ENCODE measurements around the gene PDCL2.
"Not testable (repeated sequence)": the region's sequence is repeated elsewhere in the genome, so short reads cannot be mapped to it uniquely, and the experiment has no call there.

The PDCL2 gene

DNA sequence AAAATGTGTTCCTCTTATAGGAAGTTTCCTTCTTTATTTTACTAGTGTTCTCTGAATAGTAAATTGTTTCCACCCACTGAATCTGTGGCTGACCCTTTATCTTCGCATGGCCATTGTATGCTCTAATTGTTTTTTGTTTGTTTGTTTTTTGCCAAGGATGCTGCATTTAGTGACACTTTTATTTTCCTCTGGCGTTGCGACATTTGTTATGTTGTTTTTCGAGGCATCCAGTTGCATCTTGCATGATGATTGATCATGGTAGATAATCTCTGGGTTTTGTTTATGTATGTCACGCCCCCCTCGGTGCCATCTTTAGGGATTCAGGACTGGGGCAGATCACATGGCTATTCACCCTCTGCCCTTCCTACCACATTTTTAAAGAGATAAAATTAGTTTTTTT, 41.9 kb upstream of the PDCL2 start:
- no peak for DNase-seq (ENCODE audit: extremely low read depth, low read depth)
- TF ChIP-seq, protein P1, sequence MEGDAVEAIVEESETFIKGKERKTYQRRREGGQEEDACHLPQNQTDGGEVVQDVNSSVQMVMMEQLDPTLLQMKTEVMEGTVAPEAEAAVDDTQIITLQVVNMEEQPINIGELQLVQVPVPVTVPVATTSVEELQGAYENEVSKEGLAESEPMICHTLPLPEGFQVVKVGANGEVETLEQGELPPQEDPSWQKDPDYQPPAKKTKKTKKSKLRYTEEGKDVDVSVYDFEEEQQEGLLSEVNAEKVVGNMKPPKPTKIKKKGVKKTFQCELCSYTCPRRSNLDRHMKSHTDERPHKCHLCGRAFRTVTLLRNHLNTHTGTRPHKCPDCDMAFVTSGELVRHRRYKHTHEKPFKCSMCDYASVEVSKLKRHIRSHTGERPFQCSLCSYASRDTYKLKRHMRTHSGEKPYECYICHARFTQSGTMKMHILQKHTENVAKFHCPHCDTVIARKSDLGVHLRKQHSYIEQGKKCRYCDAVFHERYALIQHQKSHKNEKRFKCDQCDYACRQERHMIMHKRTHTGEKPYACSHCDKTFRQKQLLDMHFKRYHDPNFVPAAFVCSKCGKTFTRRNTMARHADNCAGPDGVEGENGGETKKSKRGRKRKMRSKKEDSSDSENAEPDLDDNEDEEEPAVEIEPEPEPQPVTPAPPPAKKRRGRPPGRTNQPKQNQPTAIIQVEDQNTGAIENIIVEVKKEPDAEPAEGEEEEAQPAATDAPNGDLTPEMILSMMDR (IDR thresholded peaks at IDR 0.05; ENCODE audit: low read depth, low read length, missing control alignments): no peak
- no peak overlapping the region for H3K4me3 ChIP-seq (replicated peaks; ENCODE audit: low read depth, low read length)

DNA sequence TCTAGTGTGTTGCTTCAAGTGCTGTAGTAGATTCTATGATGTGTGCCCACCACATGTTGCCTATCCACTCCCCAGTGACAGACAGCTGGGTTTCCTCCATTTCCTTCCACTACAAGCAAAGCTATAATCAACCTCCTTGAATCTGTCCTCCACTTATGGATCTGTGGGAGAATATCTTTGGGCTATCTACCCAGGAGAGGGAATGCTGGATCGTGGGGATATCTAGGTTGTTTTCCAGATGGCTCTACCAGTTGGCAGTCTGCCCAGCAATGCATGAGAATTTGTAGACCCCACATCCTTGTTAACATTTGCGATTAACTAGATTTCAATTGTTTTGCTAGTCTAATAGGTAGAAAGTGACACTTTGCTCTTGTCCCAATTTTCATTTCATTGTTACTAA, 33.8 kb upstream of the PDCL2 start:
- no peak overlapping the region for H3K4me3 ChIP-seq (replicated peaks; ENCODE audit: low read depth, low read length)
- TF ChIP-seq, protein P1 (IDR thresholded peaks at IDR 0.05; ENCODE audit: low read depth, low read length, missing control alignments): no peak
- DNase-seq (ENCODE audit: extremely low read depth, low read depth): no peak

DNA sequence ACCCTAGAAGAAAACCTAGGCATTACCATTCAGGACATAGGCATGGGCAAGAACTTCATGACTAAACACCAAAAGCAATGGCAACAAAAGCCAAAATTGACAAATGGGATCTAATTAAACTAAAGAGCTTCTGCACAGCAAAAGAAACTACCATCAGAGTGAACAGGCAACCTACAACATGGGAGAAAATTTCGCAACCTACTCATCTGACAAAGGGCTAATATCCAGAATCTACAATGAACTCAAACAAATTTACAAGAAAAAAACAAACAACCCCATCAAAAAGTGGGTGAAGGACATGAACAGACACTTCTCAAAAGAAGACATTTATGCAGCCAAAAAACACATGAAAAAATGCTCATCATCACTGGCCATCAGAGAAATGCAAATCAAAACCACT, 32.0 kb upstream of the PDCL2 start:
- not testable (repeated sequence) for DNase-seq (ENCODE audit: extremely low read depth, low read depth)

DNA sequence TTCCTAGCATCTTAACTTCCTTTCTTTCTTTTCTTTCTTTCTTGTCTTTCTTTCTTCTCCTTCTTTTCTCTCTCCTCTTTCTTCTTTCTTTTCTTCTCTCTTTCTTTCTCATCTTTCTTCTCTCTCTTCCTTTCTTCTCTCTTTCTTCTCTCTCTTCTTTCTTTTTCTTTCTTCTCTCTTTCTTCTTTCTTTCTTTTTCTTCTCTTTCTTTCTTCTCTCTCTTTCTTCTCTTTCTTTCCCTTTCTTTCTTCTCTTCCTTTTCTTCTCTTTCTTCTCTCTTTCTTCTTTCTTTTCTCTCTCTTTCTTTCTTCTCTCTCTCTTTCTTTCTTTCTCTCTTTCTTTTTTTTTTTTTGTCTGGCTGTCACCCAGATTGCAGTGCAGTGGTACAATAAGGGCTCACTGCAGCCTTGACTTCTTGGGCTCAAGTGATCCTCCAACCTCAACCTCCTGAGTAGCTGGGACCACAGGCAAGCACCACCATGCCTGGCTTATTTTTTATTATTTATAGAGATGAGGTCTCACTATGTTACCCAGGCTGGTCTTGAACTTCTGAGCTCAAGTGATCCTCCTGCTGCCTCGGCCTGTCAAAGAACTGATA, 26.6 kb upstream of the PDCL2 start:
- no peak for DNase-seq (ENCODE audit: extremely low read depth, low read depth)
- TF ChIP-seq, protein P1 (IDR thresholded peaks at IDR 0.05; ENCODE audit: low read depth, low read length, missing control alignments): no peak
- H3K4me3 ChIP-seq (replicated peaks; ENCODE audit: low read depth, low read length): no peak overlapping the region

More for the DNA sequence above, 32.0 kb upstream of the PDCL2 start:
- not testable (repeated sequence) for H3K4me3 ChIP-seq (replicated peaks; ENCODE audit: low read depth, low read length)

DNA sequence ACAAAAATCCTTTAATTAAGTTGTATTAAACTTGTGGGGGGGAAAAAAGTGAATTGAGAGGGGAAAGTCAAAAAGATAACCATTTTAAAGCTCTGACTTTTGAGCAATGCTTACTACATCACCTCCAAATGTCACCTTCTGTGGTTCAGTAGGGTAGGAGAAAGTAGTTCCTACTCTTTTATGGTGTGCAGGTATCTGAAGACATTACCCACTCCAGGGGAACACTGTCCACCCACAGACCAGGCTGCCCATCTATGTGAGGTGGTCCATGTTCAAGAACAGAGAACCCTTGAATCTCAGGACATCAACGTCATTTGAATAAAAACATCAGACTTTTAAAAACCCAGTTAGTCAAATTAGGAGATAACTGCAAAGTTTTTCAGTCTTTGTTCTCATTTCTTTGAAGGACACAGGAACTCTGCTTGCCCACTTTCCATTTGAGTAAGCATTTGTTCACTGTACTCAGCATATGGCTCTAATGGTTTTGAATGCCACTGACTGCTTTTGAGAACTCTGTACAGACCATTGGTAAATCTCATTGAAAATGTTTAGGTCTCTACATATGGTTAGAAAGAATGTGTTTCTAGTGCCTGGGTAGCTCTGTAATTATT, 25.6 kb upstream of the PDCL2 start:
- H3K4me3 ChIP-seq (replicated peaks; ENCODE audit: low read depth, low read length): no peak overlapping the region
- no peak for DNase-seq (ENCODE audit: extremely low read depth, low read depth)
- TF ChIP-seq, protein P1 (IDR thresholded peaks at IDR 0.05; ENCODE audit: low read depth, low read length, missing control alignments): no peak

DNA sequence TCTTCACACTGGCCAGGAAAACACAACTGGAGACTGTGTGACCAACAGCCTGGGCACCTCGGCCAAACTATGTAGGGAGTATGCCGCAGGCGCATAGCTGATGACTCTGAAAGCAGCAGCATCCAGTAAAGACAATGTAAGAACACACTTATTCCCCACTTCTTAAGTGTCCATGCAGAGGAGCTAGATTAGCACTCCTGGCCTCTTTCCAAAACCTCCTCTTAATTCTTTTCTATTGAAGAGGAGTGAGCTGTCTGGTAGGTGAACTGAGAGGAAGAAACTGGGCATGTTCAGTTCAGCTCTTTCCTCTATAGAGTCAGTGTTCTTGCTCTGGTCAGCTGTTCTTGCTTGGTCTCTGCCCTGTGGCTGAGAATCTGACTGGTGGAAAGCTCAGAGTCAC, 23.0 kb upstream of the PDCL2 start:
- TF ChIP-seq, protein P1 (IDR thresholded peaks at IDR 0.05; ENCODE audit: low read depth, low read length, missing control alignments): no peak
- no peak for DNase-seq (ENCODE audit: extremely low read depth, low read depth)
- H3K4me3 ChIP-seq (replicated peaks; ENCODE audit: low read depth, low read length): no peak overlapping the region

DNA sequence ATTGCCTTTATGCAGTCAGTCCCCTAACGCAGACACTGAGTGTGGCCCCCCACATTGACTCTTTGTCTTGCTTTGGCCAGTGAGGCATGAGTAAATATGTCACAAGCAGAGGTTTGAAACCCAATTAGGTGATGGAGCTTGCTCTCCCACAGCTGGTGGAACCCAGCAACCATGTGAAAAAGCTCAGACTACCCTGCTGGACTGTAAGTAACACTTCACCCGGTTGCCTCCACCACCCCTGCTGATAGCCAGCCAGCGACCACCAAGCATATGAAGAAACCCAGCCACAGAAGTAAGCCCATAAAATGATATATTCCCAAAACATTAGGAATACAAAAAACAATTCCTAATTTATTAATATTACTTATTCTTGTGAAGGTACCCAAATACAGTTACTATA, 21.6 kb upstream of the PDCL2 start:
- DNase-seq (ENCODE audit: extremely low read depth, low read depth): no peak
- no peak overlapping the region for H3K4me3 ChIP-seq (replicated peaks; ENCODE audit: low read depth, low read length)
- TF ChIP-seq, protein P1 (IDR thresholded peaks at IDR 0.05; ENCODE audit: low read depth, low read length, missing control alignments): no peak
